ENCODE data around the gene PSMB8.

DNA sequence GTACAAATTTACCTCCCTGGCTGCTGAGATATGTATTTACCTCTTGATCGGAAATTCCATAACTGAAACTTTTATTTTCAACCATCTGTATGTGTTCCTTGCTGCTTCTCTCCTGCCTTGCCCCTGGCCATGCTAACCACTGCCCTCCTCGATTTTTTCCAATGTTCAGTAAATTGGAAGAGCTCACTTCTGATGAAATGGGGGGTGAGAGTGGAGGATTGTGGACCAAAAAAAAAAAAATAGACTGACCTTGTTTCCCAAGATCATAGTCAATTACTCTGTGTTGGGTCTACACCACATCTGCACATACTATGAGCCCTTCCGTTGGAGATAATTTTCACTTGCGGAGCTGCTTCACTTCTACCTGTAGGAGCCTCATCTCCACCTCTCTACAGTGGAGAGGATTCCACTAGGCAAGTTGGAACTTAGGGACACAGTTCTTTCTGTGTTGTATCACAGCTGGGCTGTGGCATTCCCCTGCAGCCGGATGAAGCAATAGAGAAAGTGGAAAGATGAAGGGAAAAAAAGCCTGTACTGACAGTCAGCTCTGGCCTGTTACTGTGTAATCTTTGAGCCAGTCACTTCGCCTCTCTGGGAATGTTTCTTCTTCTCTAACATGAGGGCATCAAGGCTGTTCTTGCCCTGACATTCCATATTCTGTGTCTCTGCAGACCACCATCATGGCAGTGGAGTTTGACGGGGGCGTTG is 11.8 kb upstream of the PSMB8 start:
- TF ChIP-seq, protein P1, sequence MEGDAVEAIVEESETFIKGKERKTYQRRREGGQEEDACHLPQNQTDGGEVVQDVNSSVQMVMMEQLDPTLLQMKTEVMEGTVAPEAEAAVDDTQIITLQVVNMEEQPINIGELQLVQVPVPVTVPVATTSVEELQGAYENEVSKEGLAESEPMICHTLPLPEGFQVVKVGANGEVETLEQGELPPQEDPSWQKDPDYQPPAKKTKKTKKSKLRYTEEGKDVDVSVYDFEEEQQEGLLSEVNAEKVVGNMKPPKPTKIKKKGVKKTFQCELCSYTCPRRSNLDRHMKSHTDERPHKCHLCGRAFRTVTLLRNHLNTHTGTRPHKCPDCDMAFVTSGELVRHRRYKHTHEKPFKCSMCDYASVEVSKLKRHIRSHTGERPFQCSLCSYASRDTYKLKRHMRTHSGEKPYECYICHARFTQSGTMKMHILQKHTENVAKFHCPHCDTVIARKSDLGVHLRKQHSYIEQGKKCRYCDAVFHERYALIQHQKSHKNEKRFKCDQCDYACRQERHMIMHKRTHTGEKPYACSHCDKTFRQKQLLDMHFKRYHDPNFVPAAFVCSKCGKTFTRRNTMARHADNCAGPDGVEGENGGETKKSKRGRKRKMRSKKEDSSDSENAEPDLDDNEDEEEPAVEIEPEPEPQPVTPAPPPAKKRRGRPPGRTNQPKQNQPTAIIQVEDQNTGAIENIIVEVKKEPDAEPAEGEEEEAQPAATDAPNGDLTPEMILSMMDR (IDR thresholded peaks at IDR 0.05; ENCODE audit: insufficient read depth, low read depth, low read length) = no peak
- TF ChIP-seq EZH2 (IDR thresholded peaks at IDR 0.05; ENCODE audit: insufficient read depth, low read length) = no peak
